Embryonic facial prominence (tissue), 1 donor: ENCODE data around the gene CLEC3B.
"Not testable (repeated sequence)": the region's sequence is repeated elsewhere in the genome, so short reads cannot be mapped to it uniquely, and the experiment has no call there.

ENCODE experiments used
- DNase-seq: peaks from one replicate; pipeline ENCODE4 v3.0.0-alpha.2; 2016; ENCODE audit errors: extremely low spot score

CLEC3B gene

GRCh38 chr3:45066109-45066801 is 40.2 kb downstream of the CLEC3B start:
- no peak for DNase-seq

- DNase-seq = no peak
Observed at GRCh38 chr3:45067486-45067885, 41.4 kb downstream of the CLEC3B start.

- no peak for DNase-seq
Observed at GRCh38 chr3:45067941-45068340, 41.8 kb downstream of the CLEC3B start.

GRCh38 chr3:45071075-45071474 is 45.0 kb downstream of the CLEC3B start:
- DNase-seq = no peak

GRCh38 chr3:45075821-45076625 is 49.9 kb downstream of the CLEC3B start:
- no peak for DNase-seq

- not testable (repeated sequence) for DNase-seq
Observed at GRCh38 chr3:45078256-45078655, 52.2 kb downstream of the CLEC3B start.

- DNase-seq = no peak
Observed at GRCh38 chr3:45078910-45079522, 52.9 kb downstream of the CLEC3B start.

- DNase-seq = no peak
Observed at GRCh38 chr3:45079715-45080114, 53.6 kb downstream of the CLEC3B start.

- no peak for DNase-seq
Observed at GRCh38 chr3:45080824-45081223, 54.7 kb downstream of the CLEC3B start.

GRCh38 chr3:45081506-45082141 is 55.5 kb downstream of the CLEC3B start:
- no peak for DNase-seq

GRCh38 chr3:45082142-45082538 is 56.0 kb downstream of the CLEC3B start:
- no peak for DNase-seq

GRCh38 chr3:45083023-45083422 is 56.9 kb downstream of the CLEC3B start:
- DNase-seq = no peak

GRCh38 chr3:45084361-45084760 is 58.3 kb downstream of the CLEC3B start:
- no peak for DNase-seq

- DNase-seq = no peak
Observed at GRCh38 chr3:45084820-45085816, 59.0 kb downstream of the CLEC3B start.
